CD14-positive monocyte (primary cell): ENCODE measurements around the gene COPB2. TPM values are rescaled to one million over a fixed set of nuclear protein-coding genes. Genes with fewer than 3 reads are reported as not detected.

Experiments used
- DNase-seq, 3 donors: peaks; one replicate each; pipeline ENCODE4 v3.0.0-alpha.2; 2011 to 2022
- H2AFZ ChIP-seq: 2 replicates; pipeline ENCODE4 v1.6.0; 2012; ENCODE audit warnings: mild to moderate bottlenecking, low read depth, low read length, inconsistent platforms; ENCODE audit not compliant: insufficient read depth, poor library complexity, severe bottlenecking
- H3K27ac ChIP-seq, 2 donors: 1 replicate in 1 of 2; 2 replicates in 1 of 2; pipeline ENCODE4 v1.5.1; 2012 to 2013; ENCODE audit warnings: low read length in 2 of 2, control low read depth in 1 of 2, inconsistent platforms in 1 of 2, low read depth in 1 of 2, mild to moderate bottlenecking in 1 of 2
- H3K27me3 ChIP-seq, 2 donors: one replicate each; pipeline versions ENCODE4 v1.6.0 to v1.6.1; 2011 to 2013; ENCODE audit warnings: low read length in 2 of 2; ENCODE audit not compliant: control insufficient read depth in 2 of 2, insufficient read depth in 2 of 2
- H3K36me3 ChIP-seq, 2 donors: replicated peaks in 1 of 2; 1 replicate in 1 of 2; 2 replicates in 1 of 2; pipeline versions ENCODE4 v1.5.1 to v1.6.1; 2012 to 2013; ENCODE audit warnings: low read length in 2 of 2, control low read depth in 1 of 2, inconsistent platforms in 1 of 2, mild to moderate bottlenecking in 1 of 2; ENCODE audit not compliant: insufficient read depth in 2 of 2, control insufficient read depth in 1 of 2
- H3K4me1 ChIP-seq, 2 donors: 1 replicate in 1 of 2; 2 replicates in 1 of 2; pipeline versions ENCODE4 v1.5.1 to v1.6.1; 2012 to 2013; ENCODE audit warnings: low read length in 2 of 2, control low read depth in 1 of 2, inconsistent platforms in 1 of 2, mild to moderate bottlenecking in 1 of 2, moderate library complexity in 1 of 2; ENCODE audit not compliant: insufficient read depth in 2 of 2, control insufficient read depth in 1 of 2
- H3K4me2 ChIP-seq: replicated peaks from 2 replicates; pipeline ENCODE3; 2012; ENCODE audit warnings: low read length, moderate library complexity, mild to moderate bottlenecking; ENCODE audit not compliant: poor library complexity, severe bottlenecking; ENCODE audit errors: extremely low read depth
- H3K4me3 ChIP-seq, 3 experiments: fragments of 200-600 bp in 1 of 3; sonication (generic) in 1 of 3; replicated peaks in 1 of 3; 1 replicate in 2 of 3; 2 replicates in 1 of 3; pipeline ENCODE4 v1.5.1; 2011 to 2013; ENCODE audit warnings: low read length in 3 of 3, mild to moderate bottlenecking in 3 of 3, control low read depth in 2 of 3, low read depth in 2 of 3, inconsistent platforms in 1 of 3, moderate library complexity in 1 of 3
- H3K79me2 ChIP-seq: 2 replicates; pipeline ENCODE4 v1.6.0; 2012; ENCODE audit warnings: mild to moderate bottlenecking, control low read depth, inconsistent platforms, low read length, moderate library complexity; ENCODE audit not compliant: insufficient read depth
- H3K9ac ChIP-seq: 2 replicates; pipeline ENCODE4 v1.6.0; 2017; ENCODE audit warnings: low read length, mild to moderate bottlenecking; ENCODE audit not compliant: insufficient read depth, poor library complexity, severe bottlenecking
- H3K9me3 ChIP-seq, 2 donors: replicated peaks in 1 of 2; 1 replicate in 1 of 2; 2 replicates in 1 of 2; pipeline versions ENCODE4 v1.5.1 to v1.6.1; 2012 to 2013; ENCODE audit warnings: low read length in 2 of 2, control low read depth in 1 of 2; ENCODE audit not compliant: control insufficient read depth in 1 of 2, insufficient read depth in 1 of 2
- H4K20me1 ChIP-seq: 2 replicates; pipeline ENCODE4 v1.6.0; 2012; ENCODE audit warnings: mild to moderate bottlenecking, low read length, control low read depth, moderate library complexity; ENCODE audit not compliant: insufficient read depth
- H3K27ac Mint-ChIP-seq, 7 donors: one replicate each; pipeline ENCODE4 v1.8.0; 2020; ENCODE audit warnings: mild to moderate bottlenecking in 7 of 7, mixed read lengths in 7 of 7, moderate library complexity in 6 of 7, inconsistent platforms in 2 of 7
- H3K27me3 Mint-ChIP-seq, 3 donors: one replicate each; pipeline ENCODE4 v1.8.0; 2021 to 2022; ENCODE audit warnings: low read depth in 3 of 3, mild to moderate bottlenecking in 3 of 3, mixed read lengths in 3 of 3, moderate library complexity in 3 of 3, inconsistent platforms in 1 of 3
- H3K36me3 Mint-ChIP-seq, 2 donors: one replicate each; pipeline ENCODE4 v1.8.0; 2020; ENCODE audit warnings: mixed read lengths in 2 of 2, inconsistent platforms in 1 of 2, mild to moderate bottlenecking in 1 of 2
- H3K4me1 Mint-ChIP-seq: one replicate; pipeline ENCODE4 v1.8.0; 2020; ENCODE audit warnings: mild to moderate bottlenecking, mixed read lengths
- H3K4me3 Mint-ChIP-seq, 2 donors: one replicate each; pipeline ENCODE4 v1.8.0; 2020; ENCODE audit warnings: mild to moderate bottlenecking in 2 of 2, mixed read lengths in 2 of 2, moderate library complexity in 1 of 2
- H3K9me3 Mint-ChIP-seq, 7 donors: one replicate each; pipeline ENCODE4 v1.8.0; 2020 to 2022; ENCODE audit warnings: mixed read lengths in 7 of 7, mild to moderate bottlenecking in 6 of 7, moderate library complexity in 6 of 7, inconsistent platforms in 2 of 7
- WGBS: methylation state at CpG from one replicate; pipeline ENCODE4 v1.1.5; 2013; ENCODE audit warnings: missing lambda C conversion rate; ENCODE audit not compliant: insufficient coverage; 5-methylcytosine and 5-hydroxymethylcytosine counted together
- intact Hi-C, 2 donors: fragments of 100-400 bp; cut with micrococcal nuclease; formaldehyde crosslinking; loops; one replicate each; pipeline versions ENCODE4 v1.15.0 to v1.15.1; 2023
- polyA plus RNA-seq, 3 donors: library from polyadenylated mRNA; depleted of rRNA in 1 of 3; unstranded in 2 of 3; stranded (reverse) in 1 of 3; fragments of 300-500 nt in 2 of 3; fragments of >200 nt in 1 of 3; fragmentation: Illumina TruSeq in 2 of 3; gene quantifications; 1 replicate in 2 of 3; 2 replicates in 1 of 3; pipeline ENCODE4 v1.2.3, GENCODE V29; 2012 to 2021
- TF ChIP-seq, protein P1 (sequence below): fragments of 200-600 bp; IDR thresholded peaks from one replicate; pipeline ENCODE4 v1.8.0; 2022; ENCODE audit warnings: antibody characterized with exemption, mild to moderate bottlenecking

The COPB2 gene
- polyA plus RNA-seq, 3 donors = 22.6 to 95.6 (median 76.9) TPM

DNA sequence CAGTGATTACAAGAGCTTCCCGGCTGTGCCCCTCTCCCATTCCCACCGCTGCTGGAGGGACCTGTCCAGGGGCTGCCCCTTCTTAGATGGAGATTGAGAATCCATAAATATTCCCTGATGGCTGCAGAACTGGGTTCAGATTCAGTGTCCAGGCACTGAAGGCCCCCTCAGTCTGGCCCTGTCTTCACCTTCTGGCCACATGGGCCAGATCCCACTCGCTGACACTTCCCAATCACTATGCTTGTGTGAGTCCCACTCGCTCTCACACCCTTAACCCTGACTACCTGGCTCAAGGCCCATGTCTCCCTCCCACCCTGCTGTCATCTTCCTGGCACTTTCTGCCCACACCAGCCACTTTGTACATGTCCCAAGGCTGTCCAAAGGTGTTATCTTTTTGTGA is 61.1 kb downstream of the COPB2 start:
- H3K9ac ChIP-seq = no peak overlapping the region
- peaks cover 0 to 2% of the 10 kb centered on the region in 2 donors for H3K27me3 ChIP-seq
- Mint-ChIP-seq H3K27me3 (peaks cover 2 to 17% (median 10%) of the 10 kb centered on the region in 3 donors), H3K9me3 (no peaks in the 10 kb centered on the region), H3K4me3 (peak overlapping the region in 1 of 2 donors; percentile 33), H3K27ac (no peak overlapping the region), H3K36me3 (no peaks in the 10 kb centered on the region), H3K4me1 (peaks cover 8% of the 10 kb centered on the region)
- H4K20me1 ChIP-seq = no peaks in the 10 kb centered on the region
- H3K27ac ChIP-seq = no peak overlapping the region
- no peak for DNase-seq
- no peaks in the 10 kb centered on the region for H3K9me3 ChIP-seq
- no peaks in the 10 kb centered on the region for H3K36me3 ChIP-seq
- H2AFZ ChIP-seq = no peak overlapping the region
- no peak overlapping the region for H3K4me2 ChIP-seq
- intact Hi-C loops = loop anchor here (2.0 to 5.0 kb wide), 3 partner anchors 216 to 392 kb away; no protein-coding TSS in a partner anchor
- H3K79me2 ChIP-seq = no peaks in the 10 kb centered on the region
- 95% methylated on average over 4 of the region's 4 CpGs for WGBS
- TF ChIP-seq, protein P1, sequence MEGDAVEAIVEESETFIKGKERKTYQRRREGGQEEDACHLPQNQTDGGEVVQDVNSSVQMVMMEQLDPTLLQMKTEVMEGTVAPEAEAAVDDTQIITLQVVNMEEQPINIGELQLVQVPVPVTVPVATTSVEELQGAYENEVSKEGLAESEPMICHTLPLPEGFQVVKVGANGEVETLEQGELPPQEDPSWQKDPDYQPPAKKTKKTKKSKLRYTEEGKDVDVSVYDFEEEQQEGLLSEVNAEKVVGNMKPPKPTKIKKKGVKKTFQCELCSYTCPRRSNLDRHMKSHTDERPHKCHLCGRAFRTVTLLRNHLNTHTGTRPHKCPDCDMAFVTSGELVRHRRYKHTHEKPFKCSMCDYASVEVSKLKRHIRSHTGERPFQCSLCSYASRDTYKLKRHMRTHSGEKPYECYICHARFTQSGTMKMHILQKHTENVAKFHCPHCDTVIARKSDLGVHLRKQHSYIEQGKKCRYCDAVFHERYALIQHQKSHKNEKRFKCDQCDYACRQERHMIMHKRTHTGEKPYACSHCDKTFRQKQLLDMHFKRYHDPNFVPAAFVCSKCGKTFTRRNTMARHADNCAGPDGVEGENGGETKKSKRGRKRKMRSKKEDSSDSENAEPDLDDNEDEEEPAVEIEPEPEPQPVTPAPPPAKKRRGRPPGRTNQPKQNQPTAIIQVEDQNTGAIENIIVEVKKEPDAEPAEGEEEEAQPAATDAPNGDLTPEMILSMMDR = no peak
- peaks cover 0 to 7% of the 10 kb centered on the region in 2 donors for H3K4me1 ChIP-seq
- no peak overlapping the region for H3K4me3 ChIP-seq

DNA sequence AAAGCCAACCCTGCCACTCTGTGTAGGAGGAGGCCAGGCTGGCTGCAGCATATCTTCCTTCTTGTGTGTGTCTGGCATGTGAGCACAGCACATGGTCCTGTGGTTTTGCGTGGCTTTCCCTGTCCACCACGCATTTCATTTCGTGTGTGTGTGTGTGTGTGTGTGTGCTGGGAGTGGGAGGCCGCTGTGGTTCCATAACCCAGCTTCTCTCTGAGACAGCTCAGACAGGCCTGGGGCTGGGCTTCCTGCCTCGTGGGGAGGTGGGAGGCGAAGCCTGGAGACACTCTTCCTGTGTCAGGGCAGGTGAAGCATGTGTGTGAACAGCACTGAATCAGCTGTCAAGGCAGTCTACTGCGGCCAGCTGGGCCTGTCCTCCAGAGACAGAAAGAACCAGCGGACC is 61.6 kb downstream of the COPB2 start:
- WGBS = 43% methylated on average over 5 of the region's 8 CpGs
- no peak overlapping the region for H3K4me3 ChIP-seq
- H3K79me2 ChIP-seq = no peaks in the 10 kb centered on the region
- H3K27me3 ChIP-seq = peaks cover 0 to 2% of the 10 kb centered on the region in 2 donors
- H3K9ac ChIP-seq = no peak overlapping the region
- H3K27ac ChIP-seq = no peak overlapping the region
- Mint-ChIP-seq H3K4me1 (peaks cover 8% of the 10 kb centered on the region), H3K36me3 (no peaks in the 10 kb centered on the region), H3K27ac (no peak overlapping the region), H3K27me3 (peaks cover 2 to 17% (median 10%) of the 10 kb centered on the region in 3 donors), H3K9me3 (no peaks in the 10 kb centered on the region), H3K4me3 (no peak overlapping the region)
- TF ChIP-seq, protein P1 = no peak
- no peaks in the 10 kb centered on the region for H3K36me3 ChIP-seq
- H3K9me3 ChIP-seq = no peaks in the 10 kb centered on the region
- H4K20me1 ChIP-seq = no peaks in the 10 kb centered on the region
- no peak overlapping the region for H3K4me2 ChIP-seq
- DNase-seq = no peak
- intact Hi-C loops = loop anchor here (2.0 to 5.0 kb wide), 3 partner anchors 216 to 391 kb away; no protein-coding TSS in a partner anchor
- no peak overlapping the region for H2AFZ ChIP-seq
- H3K4me1 ChIP-seq = peaks cover 0 to 7% of the 10 kb centered on the region in 2 donors
